Measurements from ENCODE around the gene VAPB. TPM values are rescaled to one million over a fixed set of nuclear protein-coding genes. Genes with fewer than 3 reads are reported as not detected.

VAPB gene
- total RNA-seq, 1 experiment from 2014 or later, result 51.1 TPM

DNA sequence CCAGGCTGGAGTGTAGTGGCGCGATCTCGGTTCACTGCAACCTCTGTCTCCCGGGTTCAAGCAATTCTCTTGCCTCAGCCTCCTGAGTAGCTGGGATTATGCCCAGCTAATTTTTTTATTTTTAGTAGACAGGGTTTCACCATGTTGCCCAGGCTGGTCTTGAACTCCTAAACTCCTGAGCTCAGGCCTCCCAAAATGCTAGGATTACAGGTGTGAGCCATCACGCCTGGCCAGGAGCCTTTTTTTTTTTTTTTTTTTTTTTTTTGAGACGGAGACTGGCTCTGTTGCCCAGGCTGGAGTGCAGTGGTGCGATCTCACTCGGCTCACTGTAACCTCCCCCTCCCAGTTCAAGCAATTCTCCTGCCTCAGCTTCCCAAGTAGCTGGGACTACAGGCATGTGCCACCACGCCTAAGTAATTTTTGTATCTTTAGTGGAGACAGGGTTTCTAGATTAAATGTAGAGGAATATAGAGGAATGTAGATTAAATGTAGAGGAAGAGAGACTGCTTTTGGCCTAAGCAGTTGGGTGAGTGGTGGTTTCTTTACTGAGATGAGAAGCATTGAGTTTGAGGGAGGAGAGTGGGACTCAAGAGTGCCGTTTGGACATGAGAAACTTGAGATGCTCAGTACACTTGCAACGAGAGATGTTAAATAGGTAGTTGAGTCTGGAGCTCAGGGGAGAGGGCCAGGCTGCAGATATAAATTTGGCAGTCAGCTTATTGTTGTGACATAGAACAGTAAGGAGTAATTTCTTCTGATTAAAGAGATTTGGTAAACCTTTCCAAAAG, 16.7 kb downstream of the VAPB start:
- DNase-seq (ENCODE audit: low read depth, low spot score) (no peak), ATAC-seq (no peak)
- H3K9ac ChIP-seq (ENCODE audit: low read length), result no peak overlapping the region
- ChIA-PET POLR2A (interaction anchor here (1.0 to 1.5 kb wide), 2 partner anchors 17 to 18 kb away, joined by 4 read pairs; partner anchors contain the start of gene VAPB), RAD21 (ENCODE audit: low non-redundant PET in 1 of 2, low total read pairs in 2 of 2, uncharacterized antibody in 2 of 2, unreplicated experiment in 2 of 2) (interaction anchor here in 1 of 2 experiments (0.7 kb wide), 1 partner anchor 706 kb away, joined by 3 read pairs; no protein-coding TSS in a partner anchor), CTCF (no interaction called here)
- no peaks in the 10 kb centered on the region for H3K4me1 ChIP-seq (ENCODE audit: control insufficient read depth in 1 of 2, insufficient read depth in 2 of 2, low read length in 2 of 2)
- H3K9me3 ChIP-seq (ENCODE audit: control insufficient read depth in 1 of 2, insufficient read depth in 1 of 2, low read depth in 1 of 2, low read length in 2 of 2), result no peaks in the 10 kb centered on the region
- intact Hi-C loops (cut with micrococcal nuclease), result no loop called here
- no peak overlapping the region for H3K27ac ChIP-seq (ENCODE audit: low read depth, low read length)
- TF ChIP-seq, protein P1, sequence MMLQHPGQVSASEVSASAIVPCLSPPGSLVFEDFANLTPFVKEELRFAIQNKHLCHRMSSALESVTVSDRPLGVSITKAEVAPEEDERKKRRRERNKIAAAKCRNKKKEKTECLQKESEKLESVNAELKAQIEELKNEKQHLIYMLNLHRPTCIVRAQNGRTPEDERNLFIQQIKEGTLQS (IDR thresholded peaks at IDR 0.05), result no peak
- TF ChIP-seq EZH2phosphoT487 (IDR thresholded peaks at IDR 0.05; ENCODE audit: borderline replicate concordance), result no peak
- no peak for TF ChIP-seq CEBPB (IDR thresholded peaks at IDR 0.05; ENCODE audit: low read depth)
- TF ChIP-seq SP1 (IDR thresholded peaks at IDR 0.05; ENCODE audit: low read depth), result no peak
- TF ChIP-seq CTCF (IDR thresholded peaks at IDR 0.05 in 2 of 3, conservative IDR thresholded peaks at IDR 0.05 in 1 of 3; ENCODE audit: borderline replicate concordance in 1 of 3, insufficient read depth in 1 of 3, low read depth in 2 of 3, low read length in 2 of 3), result no peak
- TF ChIP-seq FOSL1 (IDR thresholded peaks at IDR 0.05; ENCODE audit: low read depth), result no peak
- TF ChIP-seq EZH2 (IDR thresholded peaks at IDR 0.05), result no peak
- TF ChIP-seq CBX3 (IDR thresholded peaks at IDR 0.05; ENCODE audit: low read depth), result no peak
- TF ChIP-seq TCF7L2 (IDR thresholded peaks at IDR 0.05; ENCODE audit: borderline replicate concordance, extremely low read depth, insufficient read depth, insufficient read length), result no peak
- TF ChIP-seq YY1 (IDR thresholded peaks at IDR 0.05; ENCODE audit: extremely low read depth, insufficient replicate concordance, low read depth, low read length), result no peak
- TF ChIP-seq JUND (IDR thresholded peaks at IDR 0.05), result no peak
- no peak for TF ChIP-seq REST (IDR thresholded peaks at IDR 0.05; ENCODE audit: low read depth)
- TF ChIP-seq, protein P2, sequence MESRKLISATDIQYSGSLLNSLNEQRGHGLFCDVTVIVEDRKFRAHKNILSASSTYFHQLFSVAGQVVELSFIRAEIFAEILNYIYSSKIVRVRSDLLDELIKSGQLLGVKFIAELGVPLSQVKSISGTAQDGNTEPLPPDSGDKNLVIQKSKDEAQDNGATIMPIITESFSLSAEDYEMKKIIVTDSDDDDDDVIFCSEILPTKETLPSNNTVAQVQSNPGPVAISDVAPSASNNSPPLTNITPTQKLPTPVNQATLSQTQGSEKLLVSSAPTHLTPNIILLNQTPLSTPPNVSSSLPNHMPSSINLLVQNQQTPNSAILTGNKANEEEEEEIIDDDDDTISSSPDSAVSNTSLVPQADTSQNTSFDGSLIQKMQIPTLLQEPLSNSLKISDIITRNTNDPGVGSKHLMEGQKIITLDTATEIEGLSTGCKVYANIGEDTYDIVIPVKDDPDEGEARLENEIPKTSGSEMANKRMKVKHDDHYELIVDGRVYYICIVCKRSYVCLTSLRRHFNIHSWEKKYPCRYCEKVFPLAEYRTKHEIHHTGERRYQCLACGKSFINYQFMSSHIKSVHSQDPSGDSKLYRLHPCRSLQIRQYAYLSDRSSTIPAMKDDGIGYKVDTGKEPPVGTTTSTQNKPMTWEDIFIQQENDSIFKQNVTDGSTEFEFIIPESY (IDR thresholded peaks at IDR 0.05; ENCODE audit: extremely low read depth, insufficient replicate concordance, low read length), result no peak
- TF ChIP-seq POLR2A (IDR thresholded peaks at IDR 0.05; ENCODE audit: borderline replicate concordance, extremely low read depth, insufficient read depth, insufficient read length), result no peak
- TF ChIP-seq ZFX (IDR thresholded peaks at IDR 0.05), result no peak
- no peak for TF ChIP-seq SIN3A (IDR thresholded peaks at IDR 0.05; ENCODE audit: low read depth)
- no peak for TF ChIP-seq ZNF274 (IDR thresholded peaks at IDR 0.05; ENCODE audit: low read depth, low read length)
- H3K36me3 ChIP-seq (ENCODE audit: control insufficient read depth in 1 of 2, insufficient read depth in 2 of 2, low read length in 2 of 2), result no peaks in the 10 kb centered on the region
- no peak overlapping the region for H2AFZ ChIP-seq (ENCODE audit: low read depth, low read length, poor library complexity, severe bottlenecking)
- no peaks in the 10 kb centered on the region for H3K27me3 ChIP-seq (ENCODE audit: insufficient read depth, low read length)
- H4K20me1 ChIP-seq (ENCODE audit: insufficient read depth), result peaks cover 13% of the 10 kb centered on the region
- H3K9me2 ChIP-seq (ENCODE audit: insufficient read depth), result no peaks in the 10 kb centered on the region
- no peak overlapping the region for H3K4me2 ChIP-seq (ENCODE audit: low read length)
- H3K4me3 ChIP-seq (replicated peaks in 1 of 2; ENCODE audit: low read depth in 1 of 2, low read length in 2 of 2), result no peak overlapping the region
- peaks cover 100% of the 10 kb centered on the region for H3K79me2 ChIP-seq (ENCODE audit: insufficient read depth, low read length)
- no TSS peak for BruUV-seq (replicated peaks)
